Mesothelial cell of epicardium (in vitro differentiated cells): ENCODE measurements around the gene LYSMD3. TPM values are rescaled to one million over a fixed set of nuclear protein-coding genes. Genes with fewer than 3 reads are reported as not detected.

ENCODE experiments used
- DNase-seq, 2 experiments: peaks; one replicate each; pipeline ENCODE4 v3.0.0; 2021; ENCODE audit warnings: low spot score in 2 of 2; ENCODE audit not compliant: unreplicated experiment in 2 of 2
- H3K27ac Mint-ChIP-seq: 2 replicates; pipeline ENCODE4 v1.8.0; 2021; ENCODE audit warnings: mixed read lengths
- H3K27me3 Mint-ChIP-seq: 2 replicates; pipeline ENCODE4 v1.8.0; 2021; ENCODE audit warnings: low read depth, mixed read lengths
- H3K36me3 Mint-ChIP-seq: 2 replicates; pipeline ENCODE4 v1.8.0; 2021; ENCODE audit warnings: mixed read lengths
- H3K4me1 Mint-ChIP-seq: 2 replicates; pipeline ENCODE4 v1.8.0; 2021; ENCODE audit warnings: mixed read lengths
- H3K4me3 Mint-ChIP-seq: 2 replicates; pipeline ENCODE4 v1.8.0; 2021; ENCODE audit warnings: mild to moderate bottlenecking, moderate library complexity, mixed read lengths
- H3K9me3 Mint-ChIP-seq: 2 replicates; pipeline ENCODE4 v1.8.0; 2021; ENCODE audit warnings: mixed read lengths
- total RNA-seq: library from RNA; stranded (reverse); gene quantifications from 3 replicates; pipeline ENCODE4 v1.2.1, GENCODE V29; 2021
- TF ChIP-seq, protein P1 (sequence below): fragments of 200-600 bp; sonication (generic); IDR thresholded peaks from one replicate; pipeline ENCODE4 v1.5.0; 2021; ENCODE audit warnings: antibody characterized with exemption; ENCODE audit not compliant: unreplicated experiment

The LYSMD3 gene
- total RNA-seq, 1 donor from 2014 or later, result 14.5 TPM

DNA sequence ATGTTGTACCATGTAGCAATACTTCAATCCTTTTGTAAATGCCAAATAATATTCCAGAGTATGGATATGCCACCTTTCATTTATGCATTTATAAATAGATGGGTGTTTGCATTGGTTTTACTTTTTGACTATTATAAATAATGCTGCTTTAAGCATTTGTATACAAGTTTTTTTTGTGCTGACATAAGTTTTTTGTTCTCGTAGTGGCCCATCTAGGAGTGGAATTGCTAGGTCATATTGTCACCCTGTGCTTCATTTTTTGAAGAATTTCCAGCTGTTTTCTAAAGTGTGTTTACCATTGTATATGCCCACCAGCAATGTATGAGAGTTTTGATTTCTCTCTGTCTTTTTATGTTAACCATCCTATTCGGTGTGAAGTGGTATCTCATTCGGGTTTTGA is 36.1 kb upstream of the LYSMD3 start:
- no peak overlapping the region for H3K27ac Mint-ChIP-seq
- no peak for DNase-seq
- H3K4me3 Mint-ChIP-seq, result no peak overlapping the region
- TF ChIP-seq, protein P1, sequence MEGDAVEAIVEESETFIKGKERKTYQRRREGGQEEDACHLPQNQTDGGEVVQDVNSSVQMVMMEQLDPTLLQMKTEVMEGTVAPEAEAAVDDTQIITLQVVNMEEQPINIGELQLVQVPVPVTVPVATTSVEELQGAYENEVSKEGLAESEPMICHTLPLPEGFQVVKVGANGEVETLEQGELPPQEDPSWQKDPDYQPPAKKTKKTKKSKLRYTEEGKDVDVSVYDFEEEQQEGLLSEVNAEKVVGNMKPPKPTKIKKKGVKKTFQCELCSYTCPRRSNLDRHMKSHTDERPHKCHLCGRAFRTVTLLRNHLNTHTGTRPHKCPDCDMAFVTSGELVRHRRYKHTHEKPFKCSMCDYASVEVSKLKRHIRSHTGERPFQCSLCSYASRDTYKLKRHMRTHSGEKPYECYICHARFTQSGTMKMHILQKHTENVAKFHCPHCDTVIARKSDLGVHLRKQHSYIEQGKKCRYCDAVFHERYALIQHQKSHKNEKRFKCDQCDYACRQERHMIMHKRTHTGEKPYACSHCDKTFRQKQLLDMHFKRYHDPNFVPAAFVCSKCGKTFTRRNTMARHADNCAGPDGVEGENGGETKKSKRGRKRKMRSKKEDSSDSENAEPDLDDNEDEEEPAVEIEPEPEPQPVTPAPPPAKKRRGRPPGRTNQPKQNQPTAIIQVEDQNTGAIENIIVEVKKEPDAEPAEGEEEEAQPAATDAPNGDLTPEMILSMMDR, result no peak
- peaks cover 29% of the 10 kb centered on the region for H3K9me3 Mint-ChIP-seq
- H3K27me3 Mint-ChIP-seq, result peaks cover 2% of the 10 kb centered on the region
- no peaks in the 10 kb centered on the region for H3K4me1 Mint-ChIP-seq
- H3K36me3 Mint-ChIP-seq, result peaks cover 14% of the 10 kb centered on the region

DNA sequence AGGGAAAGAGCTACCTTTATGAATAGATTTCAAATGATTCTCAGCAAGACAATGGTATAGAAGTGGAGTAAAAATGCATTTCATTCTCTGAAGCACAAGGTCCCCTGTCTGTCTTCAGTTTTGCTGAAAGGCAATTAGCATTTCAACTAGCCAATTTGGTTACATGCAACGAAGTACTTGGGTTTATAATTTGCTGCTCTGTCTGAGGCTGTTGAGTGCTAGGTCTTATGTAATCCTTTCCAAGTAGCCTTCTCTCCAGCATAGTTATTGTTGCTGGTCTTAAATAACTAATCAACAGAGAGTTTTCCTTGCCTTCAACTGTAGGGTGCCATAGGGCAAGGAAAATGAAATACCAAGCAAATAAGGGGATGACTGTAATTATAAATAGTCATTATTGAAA is 33.7 kb upstream of the LYSMD3 start:
- H3K9me3 Mint-ChIP-seq, result peaks cover 10% of the 10 kb centered on the region
- no peak overlapping the region for H3K4me3 Mint-ChIP-seq
- H3K27ac Mint-ChIP-seq, result no peak overlapping the region
- peaks cover 2% of the 10 kb centered on the region for H3K36me3 Mint-ChIP-seq
- H3K4me1 Mint-ChIP-seq, result peaks cover 7% of the 10 kb centered on the region
- peaks cover 14% of the 10 kb centered on the region for H3K27me3 Mint-ChIP-seq
- no peak for DNase-seq
- TF ChIP-seq, protein P1, result no peak

DNA sequence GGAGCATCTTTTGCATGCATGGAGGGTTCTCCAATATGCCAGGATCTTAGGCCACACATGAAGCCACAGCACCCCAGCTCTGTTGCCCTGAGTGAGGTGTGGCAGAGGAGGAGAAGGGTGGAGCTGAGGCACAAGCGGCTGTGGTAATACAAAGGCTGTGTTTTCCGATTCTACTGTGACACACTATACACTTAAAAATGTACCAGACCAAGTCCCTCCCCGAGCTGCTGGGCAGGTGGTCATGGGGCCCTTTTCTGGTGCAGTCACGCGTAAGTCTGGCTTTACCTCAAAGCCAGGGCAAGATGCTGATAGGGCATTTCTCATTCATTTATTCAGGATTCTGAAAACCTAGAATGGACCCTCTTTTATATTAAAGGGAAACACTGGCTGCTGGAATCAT is 33.0 kb upstream of the LYSMD3 start:
- H3K27me3 Mint-ChIP-seq, result peaks cover 21% of the 10 kb centered on the region
- no peak overlapping the region for H3K27ac Mint-ChIP-seq
- H3K9me3 Mint-ChIP-seq, result peaks cover 6% of the 10 kb centered on the region
- H3K36me3 Mint-ChIP-seq, result no peaks in the 10 kb centered on the region
- no peak overlapping the region for H3K4me3 Mint-ChIP-seq
- DNase-seq, result no peak
- H3K4me1 Mint-ChIP-seq, result peaks cover 11% of the 10 kb centered on the region
- TF ChIP-seq, protein P1, result no peak

DNA sequence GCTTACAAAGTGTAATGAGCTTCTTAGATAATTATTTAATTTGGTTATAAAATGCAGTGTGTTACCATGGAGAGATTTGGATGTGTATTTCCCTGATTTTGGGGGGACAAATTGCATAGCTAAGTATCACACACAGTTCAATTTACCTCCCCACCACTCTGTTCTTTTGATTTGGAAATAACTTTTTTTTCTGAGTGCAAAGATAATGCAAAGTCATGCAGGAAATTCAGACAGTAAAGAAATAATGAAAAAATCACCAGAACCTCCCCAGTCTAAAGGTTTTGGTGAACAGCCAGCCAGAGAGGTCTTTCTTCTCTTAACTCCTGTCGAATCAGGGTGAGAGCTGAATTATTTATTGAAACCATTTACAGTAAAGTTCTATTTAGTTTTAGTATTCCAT is 32.4 kb upstream of the LYSMD3 start:
- H3K27ac Mint-ChIP-seq, result no peak overlapping the region
- no peaks in the 10 kb centered on the region for H3K36me3 Mint-ChIP-seq
- peaks cover 27% of the 10 kb centered on the region for H3K27me3 Mint-ChIP-seq
- H3K4me1 Mint-ChIP-seq, result peaks cover 11% of the 10 kb centered on the region
- H3K9me3 Mint-ChIP-seq, result peaks cover 2% of the 10 kb centered on the region
- TF ChIP-seq, protein P1, result no peak
- DNase-seq, result no peak
- H3K4me3 Mint-ChIP-seq, result no peak overlapping the region

DNA sequence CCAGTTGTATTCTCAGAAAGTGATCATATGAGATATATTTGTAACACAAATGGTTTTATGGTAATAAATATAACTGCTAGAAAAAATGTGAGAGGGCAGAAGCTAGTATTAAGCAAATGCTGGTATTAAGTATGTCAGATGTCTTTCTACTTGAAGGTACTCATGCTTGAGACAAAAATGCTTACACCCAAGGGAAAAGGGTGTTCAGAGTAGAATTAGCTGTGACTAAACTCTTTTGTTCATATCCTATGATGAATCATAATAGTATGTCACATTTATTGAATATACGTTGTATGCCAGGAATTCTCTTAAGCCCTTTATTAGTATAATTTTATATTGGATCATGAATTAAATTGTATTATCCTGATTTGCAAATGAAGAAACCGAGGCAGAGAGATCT is 31.4 kb upstream of the LYSMD3 start:
- no peaks in the 10 kb centered on the region for H3K36me3 Mint-ChIP-seq
- no peaks in the 10 kb centered on the region for H3K9me3 Mint-ChIP-seq
- no peak overlapping the region for H3K4me3 Mint-ChIP-seq
- TF ChIP-seq, protein P1, result no peak
- H3K4me1 Mint-ChIP-seq, result peaks cover 11% of the 10 kb centered on the region
- H3K27me3 Mint-ChIP-seq, result peaks cover 37% of the 10 kb centered on the region
- no peak for DNase-seq
- no peak overlapping the region for H3K27ac Mint-ChIP-seq
